Bronchial smooth muscle cell (primary cell): Measurements from ENCODE around the gene STEAP2. TPM values are rescaled to one million over a fixed set of nuclear protein-coding genes. Genes with fewer than 3 reads are reported as not detected.

Source experiments
- total RNA-seq: library from RNA; depleted of rRNA; stranded (reverse); fragments of >200 nt; gene quantifications from 2 replicates; pipeline ENCODE4 v1.2.1, GENCODE V29; 2014

The STEAP2 gene
- total RNA-seq: 22.1 and 32.4 TPM in 2 replicates

DNA sequence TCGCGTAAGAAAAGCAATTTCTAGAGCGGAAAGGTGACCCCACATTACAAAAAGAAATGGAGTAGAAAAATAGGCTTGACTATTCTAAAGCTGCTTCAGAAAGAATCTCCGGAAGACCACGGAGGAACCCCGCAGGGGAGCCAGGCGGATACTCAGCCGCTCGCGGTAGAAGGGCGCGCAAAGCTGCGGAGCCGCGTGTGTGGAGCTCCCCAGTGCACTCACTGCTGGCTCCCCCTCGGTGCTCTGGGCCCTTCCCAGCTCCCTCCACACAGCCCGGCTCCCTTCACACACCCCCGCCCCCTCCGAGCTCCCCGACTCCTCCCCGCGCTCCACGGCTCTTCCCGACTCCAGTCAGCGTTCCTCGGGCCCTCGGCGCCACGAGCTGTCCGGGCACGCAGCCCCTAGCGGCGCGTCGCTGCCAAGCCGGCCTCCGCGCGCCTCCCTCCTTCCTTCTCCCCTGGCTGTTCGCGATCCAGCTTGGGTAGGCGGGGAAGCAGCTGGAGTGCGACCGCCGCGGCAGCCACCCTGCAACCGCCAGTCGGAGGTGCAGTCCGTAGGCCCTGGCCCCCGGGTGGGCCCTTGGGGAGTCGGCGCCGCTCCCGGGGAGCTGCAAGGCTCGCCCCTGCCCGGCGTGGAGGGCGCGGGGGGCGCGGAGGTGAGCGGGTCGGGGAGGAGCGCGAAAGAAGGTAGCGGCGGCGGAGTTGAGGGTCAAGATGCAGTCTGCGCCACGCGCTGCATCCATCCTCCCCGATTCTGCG lies at the start of gene STEAP2:
STEAP2 (plus strand) TSS at position 350 of the 758 bp plus-strand sequence. CDS start 13,343 bp downstream, outside the sequence.

DNA sequence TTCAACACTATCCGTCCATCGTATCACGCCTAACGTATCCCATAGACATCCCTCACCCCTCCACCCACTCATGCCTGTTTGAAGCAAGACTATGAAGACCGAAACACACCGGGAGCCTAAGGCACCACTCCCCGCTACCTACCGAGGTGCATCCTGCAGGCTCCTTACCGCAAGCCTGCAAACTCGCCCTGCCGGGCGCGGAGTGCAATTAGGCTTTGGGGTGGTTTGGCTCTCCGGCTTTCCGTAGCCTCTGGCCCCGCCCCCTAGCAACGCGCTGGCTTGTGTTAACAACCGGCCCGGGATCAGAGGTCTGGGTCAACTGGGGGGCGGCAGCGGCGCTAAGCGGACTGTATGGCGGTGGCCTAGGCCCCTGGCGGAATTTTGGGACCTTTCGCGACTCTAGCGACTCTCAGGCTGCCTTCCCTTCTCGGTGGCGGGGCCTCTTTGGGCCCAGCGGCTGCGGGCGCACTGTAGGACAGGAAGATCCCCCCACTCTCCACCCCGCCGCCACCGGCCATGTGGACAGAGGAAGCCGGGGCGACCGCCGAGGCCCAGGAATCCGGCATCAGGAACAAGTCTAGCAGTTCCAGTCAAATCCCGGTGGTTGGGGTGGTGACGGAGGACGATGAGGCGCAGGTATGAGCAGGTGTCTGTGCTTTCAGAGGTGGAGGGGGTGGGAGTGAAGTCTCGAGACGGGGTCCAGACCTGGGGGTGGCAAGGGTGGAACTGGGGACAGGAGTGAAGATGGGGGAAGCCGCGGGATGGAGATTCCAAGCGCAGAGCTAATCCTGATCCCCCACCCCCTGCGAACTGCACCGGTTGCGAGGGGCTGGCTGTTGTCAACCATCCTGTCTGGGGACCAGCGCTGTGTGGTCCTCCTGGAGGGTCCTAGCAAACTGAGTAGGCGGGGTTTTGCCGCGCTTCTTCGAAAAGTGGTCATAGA lies 33.6 kb downstream of the STEAP2 start, which contains the start of gene CFAP69:
CFAP69 (plus strand) TSS at position 266 of the 943 bp plus-strand sequence; CDS start at position 517, 251 bp downstream.

Other genes with a start within 250 kb of the STEAP2 start
- gene STEAP1, start 57.3 kb upstream of the STEAP2 start, total RNA-seq: 20.0 and 30.7 TPM in 2 replicates
- gene CFAP69, start 33.4 kb downstream of the STEAP2 start, total RNA-seq: 5.0 and 7.7 TPM in 2 replicates
- not detected in 2 replicates for gene FAM237B, start 109.6 kb downstream of the STEAP2 start, total RNA-seq
- 13.2 and 26.4 TPM in 2 replicates for gene GTPBP10, start 135.0 kb downstream of the STEAP2 start, total RNA-seq
- 27.9 and 31.5 TPM in 2 replicates for gene CLDN12, start 191.7 kb downstream of the STEAP2 start, total RNA-seq